T-helper 2 cell treated with Interferon-gamma antibody and Interleukin-4, amounts not matched to agents 5 μg/mL and 100 μg/mL, for 36 hours (primary cell): ENCODE measurements around the gene MBNL2.

Source experiments
- DNase-seq: peaks from one replicate; pipeline ENCODE4 v3.0.0; 2021; ENCODE audit warnings: low spot score
- H3K27ac Mint-ChIP-seq: one replicate; pipeline ENCODE4 v1.8.0; 2021; ENCODE audit warnings: mild to moderate bottlenecking, mixed read lengths
- H3K27me3 Mint-ChIP-seq: one replicate; pipeline ENCODE4 v1.8.0; 2021; ENCODE audit warnings: low read depth, mixed read lengths
- H3K36me3 Mint-ChIP-seq: one replicate; pipeline ENCODE4 v1.8.0; 2021; ENCODE audit warnings: low read depth, mixed read lengths
- H3K4me1 Mint-ChIP-seq: one replicate; pipeline ENCODE4 v1.8.0; 2021; ENCODE audit warnings: low read depth, mixed read lengths
- H3K4me3 Mint-ChIP-seq: one replicate; pipeline ENCODE4 v1.8.0; 2022; ENCODE audit warnings: mild to moderate bottlenecking, moderate library complexity, mixed read lengths
- H3K9me3 Mint-ChIP-seq: one replicate; pipeline ENCODE4 v1.8.0; 2021; ENCODE audit warnings: mixed read lengths

MBNL2 gene

DNA sequence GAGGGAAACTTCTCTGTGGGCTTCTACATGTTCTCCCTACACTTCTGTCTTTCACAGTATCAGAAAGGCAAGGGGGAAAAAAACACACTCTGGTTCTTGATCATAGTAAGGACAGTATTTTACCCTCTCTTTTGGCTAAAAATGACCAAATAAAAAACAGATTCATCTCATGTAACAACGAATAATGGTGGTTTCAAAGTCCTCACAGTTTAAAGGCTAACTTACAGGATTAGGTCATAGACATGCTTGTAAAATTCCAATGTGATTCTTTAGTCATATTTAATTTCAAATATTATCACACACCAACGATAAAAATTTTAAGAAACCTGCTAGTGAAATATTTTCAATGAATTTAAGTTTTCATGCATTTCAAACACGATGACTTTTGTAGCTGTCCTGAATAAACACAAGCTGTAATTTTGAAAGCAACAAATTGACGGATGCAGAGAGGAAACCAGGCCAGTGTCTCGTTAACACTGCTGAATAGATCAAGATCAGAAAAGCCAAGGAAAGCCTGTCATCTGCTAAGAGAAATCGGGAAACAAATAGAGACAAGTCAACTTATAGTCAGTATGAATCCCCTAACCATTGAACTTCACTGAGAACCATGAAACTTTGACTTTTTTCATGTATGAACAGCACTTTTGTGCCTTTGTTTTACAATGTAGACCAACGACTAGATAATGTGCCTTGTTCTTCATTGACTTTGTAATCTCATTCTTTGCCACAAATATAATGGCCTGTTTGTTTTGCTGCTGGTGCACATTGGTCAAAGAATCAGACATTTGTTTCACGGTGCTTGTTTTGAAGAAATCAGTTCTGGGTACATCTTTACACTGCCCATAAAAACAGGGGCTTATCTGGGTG is 22.0 kb downstream of the MBNL2 start:
- Mint-ChIP-seq H3K9me3 (no peaks in the 10 kb centered on the region), H3K27me3 (no peaks in the 10 kb centered on the region), H3K36me3 (no peaks in the 10 kb centered on the region), H3K4me1 (peaks cover 14% of the 10 kb centered on the region), H3K27ac (no peak overlapping the region), H3K4me3 (no peak overlapping the region)
- DNase-seq, result no peak

DNA sequence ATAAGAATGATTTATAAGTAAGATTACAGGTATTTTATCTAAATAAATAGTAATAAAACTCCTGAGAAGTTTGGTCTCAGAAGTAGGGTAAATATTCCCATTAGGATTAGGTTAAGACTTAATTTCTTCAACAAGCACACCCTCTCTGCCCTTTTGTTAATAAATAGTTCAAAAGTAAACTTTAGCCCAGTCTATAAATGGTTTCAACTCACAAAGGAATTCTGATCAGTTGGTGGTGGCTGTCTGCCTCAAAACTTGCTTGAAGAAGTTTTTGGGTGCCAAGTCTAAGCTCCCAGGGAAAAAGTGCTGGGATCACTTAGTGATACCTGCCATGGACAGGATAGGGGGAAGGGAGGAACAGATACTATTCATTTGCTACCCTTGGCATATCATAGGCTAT is 22.9 kb downstream of the MBNL2 start:
- no peak for DNase-seq
- no peaks in the 10 kb centered on the region for H3K9me3 Mint-ChIP-seq
- no peak overlapping the region for H3K4me3 Mint-ChIP-seq
- H3K4me1 Mint-ChIP-seq, result peaks cover 13% of the 10 kb centered on the region
- no peak overlapping the region for H3K27ac Mint-ChIP-seq
- H3K36me3 Mint-ChIP-seq, result no peaks in the 10 kb centered on the region
- no peaks in the 10 kb centered on the region for H3K27me3 Mint-ChIP-seq

DNA sequence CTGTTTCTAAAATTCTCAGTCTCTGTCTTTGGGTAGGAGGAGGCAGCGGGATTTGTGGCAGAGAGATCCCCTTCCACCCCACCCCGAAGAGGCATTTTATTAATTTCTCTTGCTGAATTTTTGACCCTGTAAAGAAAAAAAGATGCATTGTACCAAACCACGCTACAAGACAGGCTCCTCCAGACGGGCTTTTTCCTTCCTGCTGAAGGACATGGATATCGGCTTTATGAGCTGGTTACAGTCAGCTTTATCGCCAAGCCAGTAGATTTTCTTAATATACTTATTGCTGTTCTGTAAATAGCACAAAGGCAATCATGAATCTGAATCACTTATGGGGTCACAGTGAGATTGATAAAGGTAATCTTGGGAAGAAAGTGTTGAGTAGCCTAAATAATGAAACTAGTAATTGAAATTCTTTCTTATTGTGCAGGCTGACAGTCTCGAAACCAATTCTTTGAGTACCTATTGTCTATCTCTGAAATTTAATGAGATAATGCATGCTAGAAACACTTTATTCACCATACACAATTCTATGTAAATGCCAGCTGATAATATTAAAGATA is 24.5 kb downstream of the MBNL2 start:
- no peaks in the 10 kb centered on the region for H3K9me3 Mint-ChIP-seq
- no peaks in the 10 kb centered on the region for H3K36me3 Mint-ChIP-seq
- H3K27ac Mint-ChIP-seq, result no peak overlapping the region
- H3K4me1 Mint-ChIP-seq, result peaks cover 20% of the 10 kb centered on the region
- no peak for DNase-seq
- H3K4me3 Mint-ChIP-seq, result no peak overlapping the region
- H3K27me3 Mint-ChIP-seq, result no peaks in the 10 kb centered on the region

DNA sequence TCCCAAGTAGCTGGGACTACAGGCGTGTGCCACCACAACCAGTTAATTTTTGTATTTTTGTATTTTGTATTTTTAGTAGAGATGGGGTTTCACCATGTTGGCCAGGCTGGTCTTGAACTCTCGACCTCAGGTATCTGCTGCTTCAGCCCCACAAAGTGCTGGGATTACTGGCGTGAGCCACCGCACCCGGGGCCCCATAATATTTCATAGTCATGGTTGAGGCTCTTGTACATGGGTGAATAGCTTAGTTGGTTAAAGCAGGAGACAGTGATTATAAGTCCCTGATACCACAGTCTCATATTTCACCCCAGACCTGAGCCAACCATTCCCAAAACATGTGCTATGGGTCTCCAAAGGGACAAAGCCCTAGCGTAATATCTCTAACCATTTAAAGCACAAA is 26.1 kb downstream of the MBNL2 start:
- peaks cover 17% of the 10 kb centered on the region for H3K4me1 Mint-ChIP-seq
- no peak overlapping the region for H3K4me3 Mint-ChIP-seq
- H3K27me3 Mint-ChIP-seq, result no peaks in the 10 kb centered on the region
- H3K9me3 Mint-ChIP-seq, result no peaks in the 10 kb centered on the region
- no peak overlapping the region for H3K27ac Mint-ChIP-seq
- no peaks in the 10 kb centered on the region for H3K36me3 Mint-ChIP-seq
- DNase-seq, result no peak

DNA sequence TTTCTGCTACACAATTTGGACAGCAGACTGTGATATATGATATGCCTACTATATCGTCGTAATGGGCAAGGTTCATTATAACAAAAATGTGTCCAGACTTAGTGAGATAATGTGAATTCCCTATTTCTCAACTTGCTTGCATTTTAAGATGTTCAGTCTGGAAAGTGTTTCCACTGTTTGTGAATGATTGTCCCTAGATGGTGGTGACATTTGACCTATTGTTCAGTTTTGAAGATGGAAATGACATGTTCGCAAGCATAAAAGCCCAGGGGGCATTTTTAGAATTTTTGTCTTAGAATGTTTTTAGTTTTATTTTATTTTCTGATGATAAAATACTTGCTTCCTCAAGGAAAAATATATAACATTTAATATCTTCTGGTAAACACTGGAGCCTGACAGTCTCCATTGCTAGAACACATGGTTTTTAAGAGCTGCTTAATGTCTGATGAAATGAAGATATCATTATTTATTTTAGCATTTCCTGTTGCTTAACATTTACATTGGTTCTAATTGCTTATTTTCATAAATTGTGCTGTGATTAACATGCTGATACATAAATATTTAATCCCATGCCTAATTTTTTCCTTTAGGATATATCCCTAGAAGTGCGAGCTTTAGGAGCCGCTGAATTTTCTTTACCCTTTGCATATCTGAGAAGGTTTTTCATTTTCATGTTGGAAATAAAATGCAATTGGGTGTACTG is 27.1 kb downstream of the MBNL2 start:
- no peak for DNase-seq
- H3K27ac Mint-ChIP-seq, result no peak overlapping the region
- H3K9me3 Mint-ChIP-seq, result no peaks in the 10 kb centered on the region
- H3K36me3 Mint-ChIP-seq, result no peaks in the 10 kb centered on the region
- no peak overlapping the region for H3K4me3 Mint-ChIP-seq
- H3K4me1 Mint-ChIP-seq, result peaks cover 14% of the 10 kb centered on the region
- H3K27me3 Mint-ChIP-seq, result no peaks in the 10 kb centered on the region

DNA sequence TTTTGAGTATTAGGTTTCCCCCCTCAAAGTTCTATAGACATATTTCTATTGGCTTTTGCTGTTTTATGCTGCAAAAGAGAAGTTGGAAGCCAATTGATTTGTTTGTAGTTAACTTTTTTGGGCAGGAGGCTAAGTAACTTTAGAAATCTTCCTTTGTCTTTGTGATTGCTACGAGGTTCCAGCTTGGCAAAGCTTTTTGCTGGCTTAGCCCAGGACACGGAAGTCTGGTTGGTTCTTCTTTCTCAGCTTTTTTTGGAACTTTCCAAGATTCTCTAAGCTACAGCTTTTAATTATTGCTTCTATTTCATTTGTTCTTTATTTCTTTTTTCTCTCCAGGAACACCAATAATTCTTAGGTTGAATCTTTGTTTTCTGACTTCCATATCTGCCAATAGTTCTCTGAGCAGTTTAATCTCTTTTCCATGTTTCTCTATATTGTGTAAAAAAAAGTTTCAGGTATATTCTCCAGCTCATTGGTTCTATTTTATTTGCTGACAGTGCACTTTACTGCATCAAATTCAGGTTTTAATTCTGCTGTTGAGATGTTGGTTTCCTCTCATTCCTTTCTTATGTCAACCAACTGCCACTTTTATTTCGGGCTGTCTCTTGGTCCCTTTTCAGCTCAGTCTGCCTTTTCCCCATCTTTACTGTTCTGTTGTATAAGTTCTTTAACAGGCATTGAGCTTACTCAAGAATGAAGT is 27.8 kb downstream of the MBNL2 start:
- Mint-ChIP-seq H3K4me3 (no peak overlapping the region), H3K9me3 (no peaks in the 10 kb centered on the region), H3K27ac (no peak overlapping the region), H3K36me3 (no peaks in the 10 kb centered on the region), H3K4me1 (peaks cover 19% of the 10 kb centered on the region), H3K27me3 (no peaks in the 10 kb centered on the region)
- DNase-seq, result no peak

DNA sequence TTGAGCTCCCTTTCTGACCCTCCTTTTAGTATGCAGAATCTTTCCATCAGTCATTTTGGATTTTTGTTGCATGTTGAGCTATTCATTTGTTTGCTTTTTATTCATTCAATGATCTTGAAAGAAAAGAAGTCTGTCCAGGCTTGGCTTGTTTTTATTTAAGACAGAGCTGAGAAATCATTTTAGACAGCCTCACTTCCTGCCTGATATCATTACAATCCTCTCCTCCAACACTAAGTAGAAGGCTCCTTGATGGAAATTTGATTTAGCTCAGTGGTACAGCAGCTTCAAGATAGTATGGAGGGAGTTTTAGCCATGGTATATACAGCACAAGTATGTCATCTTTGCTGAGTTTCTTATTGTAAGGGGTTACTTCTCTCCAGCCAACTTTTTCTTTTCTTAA is 28.4 kb downstream of the MBNL2 start:
- Mint-ChIP-seq H3K4me3 (no peak overlapping the region), H3K9me3 (no peaks in the 10 kb centered on the region), H3K27me3 (no peaks in the 10 kb centered on the region), H3K27ac (no peak overlapping the region), H3K36me3 (peaks cover under 1% of the 10 kb centered on the region), H3K4me1 (peaks cover 26% of the 10 kb centered on the region)
- DNase-seq, result no peak

DNA sequence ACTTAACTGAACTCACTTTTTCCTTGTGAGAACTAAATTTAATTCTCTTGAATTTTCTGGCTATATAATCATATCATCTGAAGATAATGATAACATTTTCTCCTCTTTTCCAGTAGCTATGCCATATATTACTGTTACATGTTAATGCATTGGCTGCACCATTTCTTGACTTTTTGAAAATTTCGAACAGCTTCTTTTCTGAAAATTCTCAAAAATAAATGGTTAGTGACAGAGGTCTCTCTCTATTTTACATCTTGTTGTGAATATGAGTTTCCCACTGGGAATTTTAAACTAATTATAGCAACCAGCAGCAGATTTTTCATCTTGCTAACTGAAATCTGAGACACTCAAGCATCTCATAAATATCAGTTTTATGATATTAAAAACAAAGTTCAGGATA is 30.6 kb downstream of the MBNL2 start:
- Mint-ChIP-seq H3K9me3 (no peaks in the 10 kb centered on the region), H3K27ac (no peak overlapping the region), H3K36me3 (peaks cover 10% of the 10 kb centered on the region), H3K4me3 (no peak overlapping the region), H3K27me3 (no peaks in the 10 kb centered on the region), H3K4me1 (peaks cover 45% of the 10 kb centered on the region)
- DNase-seq, result no peak

DNA sequence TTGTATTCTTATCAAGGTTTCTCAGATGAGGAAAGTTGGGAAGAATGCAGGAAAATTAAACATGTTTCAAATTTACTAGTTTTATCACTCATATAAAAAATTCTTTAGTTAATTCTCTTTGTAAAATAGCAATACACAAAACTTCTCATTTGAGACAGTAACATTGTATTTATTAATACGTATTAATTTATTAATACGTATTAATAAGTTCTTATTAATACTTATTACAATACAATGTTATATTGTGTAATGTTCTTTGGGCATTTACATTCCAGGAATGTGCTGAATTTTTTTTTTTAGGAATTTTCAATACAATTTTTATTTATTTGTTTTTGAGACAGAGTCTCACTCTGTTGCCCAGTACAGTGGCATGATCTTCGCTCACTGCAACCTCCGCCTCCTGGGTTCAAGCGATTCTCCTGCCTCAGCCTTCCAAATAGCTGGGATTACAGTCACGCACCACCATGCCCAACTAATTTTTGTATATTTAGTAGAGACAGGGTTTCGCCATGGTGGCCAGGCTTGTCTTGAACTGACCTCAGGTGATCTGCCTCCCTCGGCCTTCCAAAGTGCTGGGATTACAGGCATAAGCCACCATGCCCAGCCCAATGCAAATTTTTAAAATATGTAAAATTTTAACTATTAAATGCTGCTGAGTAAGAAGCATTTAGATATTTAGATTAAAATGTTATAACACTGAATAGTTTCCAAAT is 31.6 kb downstream of the MBNL2 start:
- no peak for DNase-seq
- Mint-ChIP-seq H3K4me1 (peaks cover 53% of the 10 kb centered on the region), H3K27me3 (no peaks in the 10 kb centered on the region), H3K9me3 (no peaks in the 10 kb centered on the region), H3K36me3 (peaks cover 10% of the 10 kb centered on the region), H3K27ac (no peak overlapping the region), H3K4me3 (no peak overlapping the region)

DNA sequence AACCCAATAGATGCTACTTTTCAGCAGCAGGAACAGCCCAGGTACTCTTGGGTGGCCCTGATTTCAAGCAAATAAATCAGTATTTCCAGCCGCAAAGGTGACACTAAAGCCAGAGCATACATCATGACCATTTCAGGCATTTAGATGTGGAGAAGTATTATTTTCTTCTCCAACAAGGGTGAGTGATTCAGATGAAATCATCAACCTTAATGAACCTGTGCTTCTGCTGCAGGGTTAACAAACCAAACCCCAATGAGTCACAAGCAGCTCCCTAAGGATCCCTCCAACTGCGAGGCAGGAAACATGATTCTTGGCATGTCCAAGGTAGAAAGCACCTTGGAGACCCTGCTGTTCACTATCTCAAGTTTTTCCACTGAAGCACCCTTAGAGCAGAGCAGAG is 32.7 kb downstream of the MBNL2 start:
- Mint-ChIP-seq H3K36me3 (peaks cover 12% of the 10 kb centered on the region), H3K4me1 (peaks cover 64% of the 10 kb centered on the region), H3K27me3 (no peaks in the 10 kb centered on the region)

DNA sequence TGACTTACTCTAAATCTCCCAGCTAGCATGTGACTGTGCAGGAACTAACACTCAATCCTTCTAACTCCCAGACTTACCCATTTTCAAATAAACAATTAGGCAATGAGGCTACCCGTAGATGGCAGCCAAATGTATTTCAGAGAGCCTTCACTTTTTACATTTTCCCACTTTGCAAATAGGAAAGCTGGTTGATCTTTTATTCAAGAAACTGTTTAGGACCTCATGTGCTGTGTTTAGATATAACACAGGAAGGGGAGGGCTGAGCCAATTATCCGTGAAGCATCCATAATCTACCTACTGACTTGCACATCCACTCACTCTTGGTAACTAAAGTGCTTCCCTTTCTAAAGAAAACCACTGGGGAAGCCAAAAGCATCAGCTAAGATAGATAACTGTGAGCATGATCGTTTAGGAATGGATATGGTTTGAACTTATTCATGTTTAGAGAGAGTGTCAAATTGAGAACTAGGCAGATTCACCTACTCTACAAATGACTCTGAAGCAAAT is 33.4 kb downstream of the MBNL2 start:
- Mint-ChIP-seq H3K27ac (peak overlapping the region; percentile 27), H3K27me3 (no peaks in the 10 kb centered on the region), H3K4me1 (peaks cover 64% of the 10 kb centered on the region), H3K36me3 (peaks cover 12% of the 10 kb centered on the region), H3K9me3 (no peaks in the 10 kb centered on the region), H3K4me3 (peak overlapping the region; percentile 8)
- no peak for DNase-seq

More for the DNA sequence above, 32.7 kb downstream of the MBNL2 start:
- no peaks in the 10 kb centered on the region for H3K9me3 Mint-ChIP-seq
- no peak for DNase-seq
- no peak overlapping the region for H3K27ac Mint-ChIP-seq
- H3K4me3 Mint-ChIP-seq, result no peak overlapping the region

DNA sequence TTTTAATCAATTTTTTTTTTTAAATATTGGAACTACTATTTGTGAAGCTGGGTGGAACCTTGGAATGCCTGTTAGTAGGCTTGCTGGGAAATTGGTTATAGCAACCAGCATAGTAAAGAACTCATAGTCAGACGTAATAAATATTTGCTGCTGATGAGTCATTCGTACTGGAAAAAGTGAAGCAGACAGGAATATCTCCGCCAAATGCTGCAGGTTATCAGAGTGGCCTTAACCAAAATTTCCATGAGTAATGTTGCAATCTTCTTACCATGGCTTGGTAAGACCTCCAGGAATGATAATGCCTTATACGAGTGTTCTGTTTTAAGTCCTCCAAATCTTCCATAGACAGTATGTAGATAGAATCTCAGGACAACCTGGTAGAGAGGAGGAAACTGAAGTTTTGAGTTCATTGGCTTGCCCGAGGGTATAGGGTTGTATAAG is 34.2 kb downstream of the MBNL2 start:
- no peaks in the 10 kb centered on the region for H3K9me3 Mint-ChIP-seq
- peaks cover 64% of the 10 kb centered on the region for H3K4me1 Mint-ChIP-seq
- H3K4me3 Mint-ChIP-seq, result peak overlapping the region; percentile 10
- H3K36me3 Mint-ChIP-seq, result peaks cover 12% of the 10 kb centered on the region
- peak overlapping the region; percentile 17 for H3K27ac Mint-ChIP-seq
- no peaks in the 10 kb centered on the region for H3K27me3 Mint-ChIP-seq
- peak; percentile 43 for DNase-seq

DNA sequence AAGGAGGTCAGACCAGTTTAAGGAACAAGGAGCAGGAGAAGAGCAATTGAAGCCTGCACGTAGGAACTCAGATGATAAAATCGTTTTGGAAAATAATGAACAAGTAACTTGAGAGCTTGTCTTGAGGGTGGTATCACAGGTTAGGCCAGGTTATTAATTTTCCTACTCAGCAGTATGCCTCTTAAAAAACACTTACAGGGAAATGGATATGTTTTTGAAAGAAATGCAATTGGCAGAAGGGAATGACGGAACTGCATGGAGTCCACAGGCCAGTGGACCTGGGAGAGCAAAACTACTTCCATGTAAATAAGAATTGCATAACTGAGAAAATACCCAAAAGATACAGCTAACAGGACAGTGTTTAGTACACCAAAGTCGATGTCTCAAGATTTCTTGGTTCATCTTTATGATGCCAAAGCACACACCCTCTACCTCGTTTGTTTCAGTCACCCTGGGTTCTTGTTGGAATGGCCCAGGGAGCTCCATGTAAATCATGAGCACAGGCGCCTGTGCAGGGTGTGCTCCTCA is 35.2 kb downstream of the MBNL2 start:
- DNase-seq, result no peak
- Mint-ChIP-seq H3K9me3 (no peaks in the 10 kb centered on the region), H3K4me3 (peak overlapping the region; percentile 67), H3K36me3 (peaks cover 12% of the 10 kb centered on the region), H3K27ac (peak overlapping the region; percentile 90), H3K4me1 (peaks cover 73% of the 10 kb centered on the region), H3K27me3 (no peaks in the 10 kb centered on the region)
